Dermis blood vessel endothelial cell (primary cell): ENCODE data around the gene ECSIT. TPM values are rescaled to one million over a fixed set of nuclear protein-coding genes. Genes with fewer than 3 reads are reported as not detected.
"Not testable (repeated sequence)": the region's sequence is repeated elsewhere in the genome, so short reads cannot be mapped to it uniquely, and the experiment has no call there.

ENCODE experiments used
- DNase-seq: peaks from one replicate; pipeline ENCODE4 v3.0.0; 2010
- total RNA-seq: library from RNA; depleted of rRNA; stranded (reverse); fragments of >200 nt; gene quantifications from 2 replicates; pipeline ENCODE4 v1.2.3, GENCODE V29; 2014

The ECSIT gene, protein sequence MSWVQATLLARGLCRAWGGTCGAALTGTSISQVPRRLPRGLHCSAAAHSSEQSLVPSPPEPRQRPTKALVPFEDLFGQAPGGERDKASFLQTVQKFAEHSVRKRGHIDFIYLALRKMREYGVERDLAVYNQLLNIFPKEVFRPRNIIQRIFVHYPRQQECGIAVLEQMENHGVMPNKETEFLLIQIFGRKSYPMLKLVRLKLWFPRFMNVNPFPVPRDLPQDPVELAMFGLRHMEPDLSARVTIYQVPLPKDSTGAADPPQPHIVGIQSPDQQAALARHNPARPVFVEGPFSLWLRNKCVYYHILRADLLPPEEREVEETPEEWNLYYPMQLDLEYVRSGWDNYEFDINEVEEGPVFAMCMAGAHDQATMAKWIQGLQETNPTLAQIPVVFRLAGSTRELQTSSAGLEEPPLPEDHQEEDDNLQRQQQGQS
- 36.8 and 37.6 TPM in 2 replicates for total RNA-seq

DNA sequence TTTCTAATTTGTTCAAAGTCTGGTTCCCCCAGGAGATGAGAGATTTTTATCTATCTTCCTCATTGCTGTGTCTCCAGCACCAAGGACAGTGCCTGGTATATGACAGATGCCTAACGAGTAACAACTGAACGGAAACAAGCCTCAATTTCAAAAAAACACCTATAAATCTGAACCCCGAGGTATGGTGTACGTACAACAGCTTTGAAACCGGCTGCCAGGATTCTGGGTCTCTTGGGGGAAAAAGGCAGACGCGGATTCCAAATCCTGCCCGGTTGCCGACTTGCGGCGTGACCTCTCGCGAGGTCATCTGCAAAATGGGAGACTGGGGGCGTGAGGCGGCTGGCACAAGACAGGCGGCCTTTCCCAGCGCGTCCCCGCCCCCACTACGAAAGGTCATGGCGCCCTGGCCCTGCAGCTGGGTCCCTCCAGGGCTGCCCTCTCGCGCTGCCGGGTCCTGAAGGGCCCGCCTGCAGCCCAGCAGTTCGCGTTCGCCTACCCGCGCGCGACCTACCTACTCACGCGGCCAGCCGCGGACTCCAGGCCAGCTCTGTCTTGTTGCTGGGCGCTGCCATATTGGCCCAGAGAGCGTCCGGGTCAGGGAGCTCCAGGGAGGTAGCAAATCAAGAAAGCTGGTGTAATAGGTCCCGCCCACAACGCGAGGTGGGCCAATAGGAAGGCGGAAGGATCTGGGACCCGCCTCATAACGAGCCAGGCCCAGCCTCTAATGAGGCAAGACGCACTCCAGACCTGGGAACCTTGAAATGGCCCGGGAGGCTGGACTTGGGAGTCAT is at the start of gene ECSIT:
ECSIT (minus strand) TSS at position 584 of the 791 bp plus-strand sequence. CDS start 9,964 bp downstream, outside the sequence.
- peak; percentile 99 for DNase-seq

DNA sequence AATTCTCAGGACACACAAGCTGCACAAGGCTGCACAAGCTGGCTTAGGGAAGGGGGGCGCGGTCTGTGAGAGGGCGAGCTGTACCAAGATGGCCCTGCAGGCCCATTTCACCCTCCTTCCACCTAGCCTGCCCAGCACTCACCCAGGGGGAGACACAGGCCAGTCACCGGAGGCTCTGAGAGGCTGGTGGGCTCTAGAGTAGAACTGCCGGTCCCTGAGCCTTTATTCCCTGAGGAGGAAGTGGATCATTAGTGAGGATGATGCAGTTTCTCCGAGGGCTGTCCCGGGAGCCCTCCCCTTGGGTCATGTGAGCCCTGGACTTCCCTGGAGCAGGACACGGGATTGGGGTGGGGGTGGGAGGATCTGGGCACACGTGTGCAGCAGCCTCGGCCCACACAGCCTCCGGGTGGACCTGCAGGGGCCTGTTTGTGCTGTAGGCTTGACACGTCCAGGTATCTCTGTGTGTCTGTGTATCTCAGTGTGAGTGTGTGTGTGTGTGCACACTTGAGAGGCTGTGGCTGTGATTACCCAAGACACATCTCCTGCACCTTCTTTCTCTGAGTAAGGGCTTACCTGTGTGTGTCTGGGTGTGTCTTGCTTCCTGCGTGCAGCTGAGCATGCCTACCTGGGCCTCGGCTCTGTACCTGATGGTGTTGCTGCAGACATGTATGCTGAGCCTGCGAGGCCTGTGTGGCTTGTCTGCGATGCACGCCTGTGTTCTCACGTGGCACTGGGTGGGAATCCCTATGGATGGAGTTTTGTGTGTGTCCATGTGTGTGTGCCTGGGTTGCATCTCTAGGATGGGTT is 48.7 kb upstream of the ECSIT start, which contains the start of gene ACP5:
ACP5 (minus strand) TSS at position 195 of the 807 bp plus-strand sequence. CDS start 328 bp downstream, outside the sequence.
- no peak for DNase-seq

DNA sequence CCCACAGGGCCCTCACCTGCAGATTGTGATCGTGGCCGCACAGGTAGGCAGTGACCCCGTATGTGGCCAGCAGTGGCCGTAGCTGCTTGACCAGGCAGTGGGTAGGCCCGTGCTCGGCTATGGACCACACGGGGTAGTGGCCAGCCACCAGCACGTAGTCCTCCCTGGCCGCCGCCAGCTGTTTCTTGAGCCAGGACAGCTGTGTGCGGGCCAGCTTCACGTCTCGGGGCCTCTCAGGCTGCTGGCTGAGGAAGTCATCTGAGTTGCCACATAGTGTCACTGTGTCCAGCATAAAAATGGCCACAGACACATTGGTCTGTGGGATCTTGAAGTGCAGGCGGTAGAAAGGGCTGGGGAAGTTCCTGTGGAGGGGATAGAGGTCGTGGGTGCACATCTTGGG is 47.3 kb upstream of the ECSIT start:
- no peak for DNase-seq

DNA sequence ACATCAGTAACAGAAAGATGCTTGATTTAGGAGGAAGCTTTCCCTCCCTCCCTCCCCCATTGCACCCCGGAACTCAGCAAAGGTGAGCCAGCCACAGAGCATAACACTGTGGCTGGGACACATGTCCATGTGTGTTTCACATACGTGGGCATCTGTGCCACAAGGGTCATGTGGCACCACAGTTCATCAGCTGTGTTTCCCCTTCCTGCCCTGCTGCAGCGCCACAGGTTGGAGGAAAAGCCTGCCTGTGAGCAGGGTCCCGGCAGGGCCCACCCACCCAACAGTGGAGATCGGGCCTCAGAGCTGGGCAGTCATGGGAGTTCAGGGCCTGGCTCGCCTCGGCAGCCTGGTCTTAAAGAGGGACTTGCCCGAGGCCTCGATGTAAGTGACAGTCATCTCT is 45.8 kb upstream of the ECSIT start:
- no peak for DNase-seq

DNA sequence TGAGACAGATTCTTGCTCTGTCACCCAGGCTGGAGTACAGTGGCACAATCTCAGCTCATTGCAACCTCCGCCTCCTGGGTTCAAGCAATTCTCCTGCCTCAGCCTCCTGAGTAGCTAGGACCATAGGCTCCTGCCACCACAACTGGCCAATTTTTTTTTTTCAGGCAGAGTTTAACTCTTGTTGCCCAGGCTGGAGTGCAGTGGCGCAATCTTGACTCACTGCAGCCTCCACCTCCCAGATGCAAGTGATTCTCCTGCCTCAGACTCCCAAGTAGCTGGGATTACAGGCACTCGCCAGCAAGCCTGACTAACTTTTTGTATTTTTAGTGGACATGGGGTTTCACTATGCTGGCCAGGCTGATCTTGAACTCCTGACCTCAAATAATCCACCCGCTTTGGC is 44.8 kb upstream of the ECSIT start:
- not testable (repeated sequence) for DNase-seq

DNA sequence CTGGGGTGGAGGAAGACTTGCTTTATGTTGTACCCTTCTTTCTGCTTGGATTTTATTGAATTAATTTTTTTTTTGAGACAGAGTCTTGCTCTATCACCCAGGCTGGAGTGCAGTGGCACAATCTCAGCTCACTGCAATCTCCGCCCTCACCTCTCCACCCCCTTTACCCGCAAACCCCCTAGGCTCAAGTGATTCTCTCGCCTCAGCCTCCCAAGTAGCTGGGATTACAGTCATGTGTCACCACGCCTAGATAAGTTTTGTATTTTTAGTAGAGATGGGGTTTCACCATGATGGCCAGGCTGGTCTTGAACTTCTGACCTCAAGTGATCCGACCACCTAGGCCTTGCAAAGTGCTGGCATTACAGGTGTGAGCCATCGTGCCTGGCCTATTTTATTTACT is 44.4 kb upstream of the ECSIT start:
- DNase-seq = not testable (repeated sequence)

DNA sequence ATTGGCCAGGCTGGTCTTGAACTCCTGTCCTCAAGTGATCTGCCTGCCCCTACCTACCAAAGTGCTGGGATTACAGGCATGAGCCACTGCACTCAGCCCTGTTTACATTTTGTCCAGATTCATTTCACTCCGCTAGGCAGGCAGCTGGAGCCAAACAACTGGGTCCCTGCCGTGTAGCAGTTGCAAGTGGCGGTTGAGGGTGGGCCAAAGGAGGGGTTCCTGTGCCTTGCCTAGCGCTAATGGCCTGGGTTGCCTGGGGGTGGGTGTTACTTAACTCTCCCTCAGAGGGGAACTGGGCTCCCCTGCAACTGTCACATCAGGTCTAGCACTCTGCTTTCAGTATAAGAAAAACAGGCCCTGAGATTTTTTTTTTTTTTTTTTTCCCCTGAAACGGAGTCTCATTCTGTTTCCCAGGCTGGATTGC is 41.1 kb upstream of the ECSIT start:
- no peak for DNase-seq

DNA sequence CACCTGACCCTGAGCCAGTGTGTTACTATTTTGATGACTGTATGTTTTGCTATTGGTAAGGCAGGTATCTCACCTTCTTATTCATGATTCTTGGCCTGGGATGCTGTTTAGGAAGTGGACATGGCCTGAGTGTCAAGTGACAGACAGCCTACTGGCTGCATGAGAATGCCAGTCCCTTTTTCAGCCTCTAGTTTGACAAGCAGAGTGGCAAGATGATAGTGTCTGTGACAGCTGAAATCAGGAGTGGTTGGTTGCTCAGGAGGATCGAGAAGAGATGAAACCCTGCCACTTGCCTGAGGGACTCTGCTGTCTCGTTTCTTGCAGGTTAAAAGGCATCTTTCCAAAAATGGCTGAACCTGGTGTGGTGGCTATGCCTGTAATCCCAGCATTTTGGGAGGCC is 37.2 kb upstream of the ECSIT start:
- DNase-seq = no peak

DNA sequence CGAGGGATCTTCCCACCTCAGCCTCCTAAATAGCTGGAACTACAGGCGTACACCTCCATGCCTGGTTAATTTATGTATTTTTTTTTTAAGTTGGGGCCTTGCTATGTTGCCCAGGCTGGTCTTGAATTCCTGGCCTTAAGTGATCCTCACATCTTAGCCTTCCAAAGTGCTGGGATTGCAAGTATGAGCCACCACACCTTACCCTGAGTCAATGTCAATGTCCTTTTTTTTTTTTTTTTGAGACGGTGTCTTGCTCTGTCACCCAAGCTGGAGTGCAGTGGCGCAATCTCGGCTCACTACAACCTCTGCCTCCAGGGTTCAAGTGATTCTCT is 36.7 kb upstream of the ECSIT start:
- DNase-seq = not testable (repeated sequence)

DNA sequence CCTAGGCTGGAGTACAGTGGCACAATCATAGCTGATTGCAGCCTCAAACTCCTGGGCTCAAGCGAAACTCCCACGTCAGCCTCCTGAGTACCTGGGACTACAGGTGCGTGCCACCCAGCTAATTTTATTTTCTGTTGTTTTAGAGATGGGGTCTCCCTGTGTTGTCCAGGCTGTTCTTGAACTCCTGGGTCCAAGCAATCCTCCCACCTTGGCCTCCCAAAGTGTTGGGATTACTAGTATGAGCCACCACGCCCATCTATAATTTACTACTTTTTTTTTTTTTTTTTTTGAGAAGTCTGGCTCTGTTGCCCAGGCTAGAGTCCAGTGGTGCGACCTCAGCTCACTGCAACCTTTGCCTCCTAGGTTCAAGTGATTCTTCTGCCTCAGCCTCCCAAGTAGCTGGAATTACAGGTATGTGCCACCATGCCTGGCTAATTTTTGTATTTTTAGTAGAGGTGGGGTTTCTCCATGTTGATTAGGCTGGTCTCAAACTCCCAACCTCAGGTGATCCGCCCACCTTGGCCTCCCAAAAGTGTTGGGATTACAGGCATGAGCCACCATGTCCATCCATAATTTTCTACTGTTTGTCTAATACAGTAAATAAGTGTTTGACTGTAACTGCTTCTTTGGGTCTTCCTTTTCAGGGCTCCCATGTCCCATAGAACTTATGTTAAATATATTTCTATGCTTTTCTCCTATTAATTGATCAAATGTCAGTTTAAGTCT is 35.3 kb upstream of the ECSIT start:
- DNase-seq = not testable (repeated sequence)

DNA sequence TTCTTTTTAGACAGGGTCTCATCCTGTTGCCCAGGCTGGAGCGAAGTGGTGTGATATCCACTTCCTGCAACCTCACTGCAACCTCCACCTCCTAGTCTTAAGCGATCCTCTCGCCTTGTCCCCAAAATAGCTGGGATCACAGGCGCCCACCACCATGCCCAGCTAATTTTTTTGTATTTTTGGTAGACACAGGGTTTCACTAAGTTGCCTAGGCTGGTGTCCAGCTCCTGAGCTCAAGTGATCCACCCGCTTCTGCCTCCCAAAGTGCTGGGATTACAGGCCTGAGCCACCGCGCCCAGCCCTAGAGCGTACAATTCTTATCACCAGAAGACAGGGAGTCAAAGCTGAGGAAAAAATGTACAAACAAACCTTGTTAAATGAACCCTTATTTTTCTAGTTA is 34.6 kb upstream of the ECSIT start:
- no peak for DNase-seq

DNA sequence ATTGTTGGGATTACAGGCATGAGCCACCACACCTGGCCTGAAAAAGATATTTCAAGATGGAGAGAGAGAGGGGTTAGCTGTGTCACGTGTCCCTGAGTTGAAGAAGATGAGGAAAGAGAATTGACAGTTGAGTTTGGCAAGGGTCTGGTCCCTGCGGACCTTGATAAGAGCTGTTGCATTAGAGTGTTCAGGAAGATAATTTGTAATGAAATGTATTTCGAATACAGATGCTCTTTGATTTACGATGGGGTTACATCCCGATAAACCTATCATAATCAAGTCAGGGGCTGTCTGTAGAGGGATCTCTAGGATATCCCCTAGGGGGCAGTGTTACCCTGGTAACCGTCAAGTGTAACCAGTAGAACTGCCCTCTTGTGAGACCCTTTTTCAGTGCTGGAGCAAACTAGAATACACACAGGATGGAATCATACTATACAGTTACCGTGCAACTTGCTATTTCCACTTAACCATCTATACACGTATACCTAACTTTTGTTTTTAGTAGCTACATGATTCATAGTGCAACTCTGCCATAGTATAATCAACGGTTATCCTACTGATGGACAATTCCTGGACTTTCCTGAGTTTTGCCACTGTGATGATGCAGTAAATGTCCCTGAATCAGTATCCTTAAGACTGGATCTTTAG is 31.6 kb upstream of the ECSIT start:
- DNase-seq = peak; percentile 85

DNA sequence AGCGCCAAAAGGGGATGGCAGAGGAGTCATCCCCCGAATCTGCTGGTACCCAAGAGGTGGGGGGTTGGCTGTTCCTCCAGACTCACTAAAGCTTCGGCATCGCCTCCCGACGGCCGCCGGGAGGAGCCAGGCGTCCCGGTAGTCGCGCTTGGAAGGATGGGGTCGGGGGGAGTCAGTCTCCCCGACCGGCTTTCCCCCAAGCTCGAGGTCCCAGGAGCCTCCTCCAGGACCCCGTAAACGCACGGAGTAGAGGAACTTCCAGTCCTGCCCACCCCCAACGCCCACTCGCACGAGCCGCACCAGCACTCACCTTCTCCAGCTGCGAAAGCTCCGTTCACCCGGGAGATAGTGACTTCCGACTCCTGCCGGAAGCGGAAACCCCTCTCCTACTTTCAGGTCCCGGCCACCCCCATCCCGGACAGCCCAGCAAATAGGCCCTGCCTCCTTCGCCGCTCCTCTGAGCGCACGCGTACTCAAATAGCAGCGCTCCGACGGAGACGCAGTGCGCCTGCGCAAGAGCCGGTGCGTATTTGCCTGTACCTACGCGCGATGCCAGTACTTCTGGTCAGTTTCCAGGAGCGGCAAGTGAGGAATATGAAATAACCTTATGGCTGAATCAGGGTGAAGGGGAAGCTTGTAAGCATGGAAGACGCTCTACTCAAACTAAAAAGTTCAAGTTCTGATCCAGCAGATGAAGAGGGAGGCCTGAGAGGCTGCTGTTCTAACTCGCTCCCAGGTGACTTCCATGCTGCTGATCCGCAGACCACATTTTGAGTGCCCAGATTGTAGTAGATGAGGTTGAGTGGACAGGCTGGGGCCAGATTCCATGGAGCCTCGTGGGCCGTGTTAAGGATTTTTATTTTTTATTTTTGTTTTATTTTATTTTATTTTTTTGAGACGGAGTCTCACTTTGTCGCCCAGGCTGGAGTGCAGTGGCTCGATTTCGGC is 30.2 kb upstream of the ECSIT start, which contains the start of gene ELOF1:
ELOF1 (minus strand) TSS at position 350 of the 948 bp plus-strand sequence. CDS start 4,883 bp downstream, outside the sequence.
- peak; percentile 98 for DNase-seq

DNA sequence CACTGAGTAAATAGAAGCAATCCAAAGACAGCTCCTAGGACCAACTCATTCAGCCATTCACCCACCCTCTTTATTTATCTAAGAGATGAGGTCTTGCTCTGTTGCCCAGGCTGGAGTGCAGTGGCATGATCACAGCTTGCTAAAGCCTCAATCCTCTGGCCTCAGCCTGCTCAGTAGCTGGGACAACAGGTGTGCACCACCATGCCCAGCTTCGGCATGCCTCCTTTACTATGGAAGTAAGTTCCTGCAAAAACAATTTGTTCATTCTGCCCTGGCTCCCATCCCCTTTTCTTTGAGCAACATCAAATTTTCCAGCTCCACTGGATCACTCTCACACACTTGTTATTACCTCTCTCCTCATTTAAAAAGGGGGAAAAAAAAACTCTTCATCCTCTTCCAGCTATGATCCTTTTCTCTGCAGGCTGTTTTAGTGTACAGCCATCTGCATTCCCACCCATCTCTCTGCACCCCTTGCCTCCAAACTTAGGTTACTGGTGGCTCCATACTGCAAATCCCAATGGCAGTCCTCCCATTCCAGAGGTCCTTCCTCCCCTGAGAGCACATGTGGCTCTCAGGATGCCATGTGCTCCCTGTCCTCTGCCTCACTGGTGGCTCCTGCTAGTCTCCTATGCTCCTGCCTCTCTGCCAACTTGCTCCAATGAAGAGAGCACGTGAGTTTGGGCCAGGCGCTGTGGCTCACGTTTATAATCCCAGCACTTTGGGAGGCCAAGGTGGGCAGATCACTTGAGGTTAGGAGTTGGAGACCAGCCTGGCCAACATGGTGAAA is 27.9 kb upstream of the ECSIT start:
- DNase-seq = no peak

DNA sequence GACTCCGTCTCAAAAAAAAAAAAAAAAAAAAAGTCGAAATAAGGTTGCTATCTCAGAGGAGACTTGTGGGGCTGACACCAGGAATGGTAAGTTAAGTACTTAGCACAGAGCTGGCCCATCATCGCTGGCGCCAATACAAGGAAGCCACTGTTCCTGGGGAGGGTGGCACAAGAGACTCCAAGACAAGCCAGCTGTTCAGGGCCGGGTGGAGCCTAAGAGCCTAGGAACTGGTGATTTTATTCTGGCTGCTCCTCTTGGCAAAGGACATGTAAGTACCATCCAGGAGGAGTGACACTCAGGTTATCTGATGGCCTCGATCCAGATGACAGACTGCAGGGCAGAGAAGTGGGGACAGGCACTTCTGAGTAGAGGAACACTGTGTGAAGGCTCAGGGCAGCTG is 26.3 kb upstream of the ECSIT start:
- DNase-seq = no peak

DNA sequence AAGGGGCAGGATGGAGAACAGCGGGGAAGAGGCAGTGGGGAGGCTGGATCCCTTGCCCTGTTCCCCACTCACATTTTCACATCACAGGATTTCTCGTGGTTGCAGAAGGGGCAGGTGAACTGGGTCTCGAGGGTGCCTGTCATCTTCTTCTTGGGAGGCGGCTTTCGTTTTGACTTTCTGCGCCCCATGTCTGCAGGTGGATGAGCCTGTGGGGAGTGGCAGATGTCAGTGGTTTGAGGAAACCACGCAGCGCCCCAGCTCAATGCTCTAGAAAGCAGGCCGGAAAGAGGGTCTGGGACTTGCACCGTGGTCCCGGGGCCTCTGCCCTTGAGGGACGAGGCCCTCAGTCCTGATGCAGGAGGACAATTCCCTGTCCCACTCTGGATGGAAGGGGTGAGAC is 25.2 kb upstream of the ECSIT start:
- no peak for DNase-seq

DNA sequence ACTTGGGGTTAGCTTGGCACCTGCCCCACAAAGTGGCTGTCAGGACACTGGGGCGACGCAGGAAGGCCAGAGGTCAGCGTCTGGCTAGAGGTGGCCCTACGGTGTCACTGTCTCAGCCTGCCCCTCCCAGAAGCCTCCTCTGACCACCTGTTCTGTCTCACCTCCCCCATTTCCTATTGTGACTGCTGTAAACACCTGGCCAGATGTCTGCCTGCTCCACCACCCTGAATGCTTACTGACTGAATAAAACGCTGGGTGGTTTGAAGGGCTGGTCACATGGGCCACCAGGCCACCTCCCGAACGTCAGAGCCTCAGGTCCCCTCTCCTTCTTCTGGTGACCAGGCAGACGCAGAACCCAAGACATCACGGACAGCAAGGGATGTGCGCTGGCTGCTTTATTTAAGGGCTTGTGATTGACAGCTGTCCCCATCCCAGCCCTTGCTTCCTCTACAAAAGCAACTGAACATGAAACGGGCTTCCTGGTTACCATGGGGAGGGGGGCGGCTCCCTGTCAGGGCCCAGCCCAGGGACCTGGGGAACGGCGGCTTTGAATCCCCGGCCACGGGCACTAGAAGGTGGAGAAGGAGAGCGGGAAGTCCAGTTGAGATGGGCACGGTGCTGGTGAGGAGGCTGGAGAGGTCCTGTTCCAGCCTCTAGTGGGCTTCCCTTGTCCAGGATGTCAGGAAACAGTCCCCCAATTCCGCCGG is 23.9 kb upstream of the ECSIT start:
- no peak for DNase-seq

DNA sequence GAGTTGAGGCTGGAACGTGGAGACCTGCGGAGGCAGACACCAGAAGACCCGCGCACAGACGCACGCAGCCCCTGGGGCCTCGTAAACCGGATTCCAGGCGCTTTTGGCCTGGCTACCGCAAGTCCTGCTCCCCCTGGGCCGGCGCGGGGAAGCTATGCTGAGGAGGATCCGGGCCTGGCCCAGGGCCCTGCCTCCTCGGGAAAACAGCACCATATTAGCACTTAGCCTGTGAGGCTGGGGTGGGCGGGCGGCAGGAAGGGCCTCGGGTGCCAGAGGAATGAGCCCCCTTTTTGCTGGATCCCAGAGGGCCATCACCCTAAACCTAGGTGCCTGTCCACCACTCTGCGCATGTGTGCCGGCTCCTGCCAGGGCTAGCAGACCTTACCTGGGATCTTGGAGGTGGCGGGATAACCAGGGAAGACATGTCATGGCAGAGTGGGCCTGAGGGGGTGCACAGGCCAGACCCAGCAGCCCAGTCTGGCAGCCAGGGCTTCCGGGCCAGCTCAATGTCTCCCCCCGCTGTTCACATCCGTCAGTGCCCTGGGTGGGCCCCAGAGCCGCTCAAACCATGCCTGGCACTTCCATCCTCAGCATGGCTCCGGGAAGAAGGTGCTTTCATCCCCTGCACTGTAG is 22.8 kb upstream of the ECSIT start:
- peak; percentile 30 for DNase-seq
